ENCODE measurements around the gene REEP3.

DNA sequence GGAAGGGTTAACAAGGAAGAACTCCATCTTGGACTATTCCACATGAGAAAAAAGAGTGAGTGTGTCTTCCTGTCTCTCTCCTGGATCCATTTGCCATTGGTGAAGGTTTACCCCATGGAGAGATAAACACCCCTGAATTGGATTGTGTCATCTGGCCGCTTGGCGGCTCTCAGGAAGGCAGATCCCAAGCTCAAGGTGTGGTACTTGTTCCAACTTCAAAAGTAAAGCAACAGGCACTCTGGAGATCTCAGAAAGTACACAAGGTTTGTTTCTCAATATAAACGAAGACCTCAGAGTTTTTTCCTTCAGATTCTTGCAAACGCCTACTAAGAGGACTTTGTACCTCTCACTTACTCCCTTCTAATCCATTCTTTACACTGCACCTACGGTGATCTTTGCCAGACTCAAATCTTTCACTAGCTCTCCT lies 116.7 kb downstream of the REEP3 start:
- TF ChIP-seq, protein P1, sequence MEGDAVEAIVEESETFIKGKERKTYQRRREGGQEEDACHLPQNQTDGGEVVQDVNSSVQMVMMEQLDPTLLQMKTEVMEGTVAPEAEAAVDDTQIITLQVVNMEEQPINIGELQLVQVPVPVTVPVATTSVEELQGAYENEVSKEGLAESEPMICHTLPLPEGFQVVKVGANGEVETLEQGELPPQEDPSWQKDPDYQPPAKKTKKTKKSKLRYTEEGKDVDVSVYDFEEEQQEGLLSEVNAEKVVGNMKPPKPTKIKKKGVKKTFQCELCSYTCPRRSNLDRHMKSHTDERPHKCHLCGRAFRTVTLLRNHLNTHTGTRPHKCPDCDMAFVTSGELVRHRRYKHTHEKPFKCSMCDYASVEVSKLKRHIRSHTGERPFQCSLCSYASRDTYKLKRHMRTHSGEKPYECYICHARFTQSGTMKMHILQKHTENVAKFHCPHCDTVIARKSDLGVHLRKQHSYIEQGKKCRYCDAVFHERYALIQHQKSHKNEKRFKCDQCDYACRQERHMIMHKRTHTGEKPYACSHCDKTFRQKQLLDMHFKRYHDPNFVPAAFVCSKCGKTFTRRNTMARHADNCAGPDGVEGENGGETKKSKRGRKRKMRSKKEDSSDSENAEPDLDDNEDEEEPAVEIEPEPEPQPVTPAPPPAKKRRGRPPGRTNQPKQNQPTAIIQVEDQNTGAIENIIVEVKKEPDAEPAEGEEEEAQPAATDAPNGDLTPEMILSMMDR (IDR thresholded peaks at IDR 0.05; ENCODE audit: low read length) = no peak
- TF ChIP-seq EZH2 (IDR thresholded peaks at IDR 0.05; ENCODE audit: borderline replicate concordance, low read length) = no peak
